Measurements from ENCODE around the gene FNIP2. TPM values are rescaled to one million over a fixed set of nuclear protein-coding genes. Genes with fewer than 3 reads are reported as not detected.

Gene FNIP2
- total RNA-seq, 1 donor from 2014 or later, result 30.5 TPM

GRCh38 chr4:158796370-158797140, 27.7 kb downstream of the FNIP2 start:
- no peak for TF ChIP-seq CTCF (conservative IDR thresholded peaks at IDR 0.05)
- peaks cover 4% of the 10 kb centered on the region for H3K4me1 Mint-ChIP-seq
- no peak overlapping the region for H3K27ac Mint-ChIP-seq (ENCODE audit: unreplicated experiment)

GRCh38 chr4:158798062-158798461, 29.2 kb downstream of the FNIP2 start:
- H3K27ac Mint-ChIP-seq (ENCODE audit: unreplicated experiment), result no peak overlapping the region
- no peaks in the 10 kb centered on the region for H3K27me3 Mint-ChIP-seq (ENCODE audit: low read depth)
- H3K4me3 Mint-ChIP-seq, result no peak overlapping the region
- TF ChIP-seq CTCF (conservative IDR thresholded peaks at IDR 0.05), result no peak
- peaks cover 4% of the 10 kb centered on the region for H3K4me1 Mint-ChIP-seq
- no peak for DNase-seq (ENCODE audit: low read depth, low spot score)
- no peaks in the 10 kb centered on the region for H3K36me3 Mint-ChIP-seq (ENCODE audit: low read depth)
- H3K9me3 Mint-ChIP-seq, result no peaks in the 10 kb centered on the region

More at GRCh38 chr4:158796370-158797140, 27.7 kb downstream of the FNIP2 start:
- Mint-ChIP-seq H3K9me3 (no peaks in the 10 kb centered on the region), H3K36me3 (ENCODE audit: low read depth) (no peaks in the 10 kb centered on the region), H3K4me3 (no peak overlapping the region), H3K27me3 (ENCODE audit: low read depth) (no peaks in the 10 kb centered on the region)
- DNase-seq (ENCODE audit: low read depth, low spot score), result no peak

- Mint-ChIP-seq H3K27me3 (ENCODE audit: low read depth) (no peaks in the 10 kb centered on the region), H3K36me3 (ENCODE audit: low read depth) (no peaks in the 10 kb centered on the region), H3K4me3 (no peak overlapping the region), H3K27ac (ENCODE audit: unreplicated experiment) (no peak overlapping the region), H3K9me3 (no peaks in the 10 kb centered on the region), H3K4me1 (peaks cover 4% of the 10 kb centered on the region)
- DNase-seq (ENCODE audit: low read depth, low spot score), result no peak
- no peak for TF ChIP-seq CTCF (conservative IDR thresholded peaks at IDR 0.05)
Measured at GRCh38 chr4:158799013-158799770, 30.4 kb downstream of the FNIP2 start.

- Mint-ChIP-seq H3K36me3 (ENCODE audit: low read depth) (no peaks in the 10 kb centered on the region), H3K4me3 (no peak overlapping the region), H3K27ac (ENCODE audit: unreplicated experiment) (no peak overlapping the region), H3K27me3 (ENCODE audit: low read depth) (no peaks in the 10 kb centered on the region), H3K9me3 (no peaks in the 10 kb centered on the region), H3K4me1 (peaks cover 4% of the 10 kb centered on the region)
- no peak for DNase-seq (ENCODE audit: low read depth, low spot score)
- no peak for TF ChIP-seq CTCF (conservative IDR thresholded peaks at IDR 0.05)
Measured at GRCh38 chr4:158799856-158800255, 31.0 kb downstream of the FNIP2 start.

- Mint-ChIP-seq H3K4me1 (peaks cover 11% of the 10 kb centered on the region), H3K9me3 (no peaks in the 10 kb centered on the region), H3K27ac (ENCODE audit: unreplicated experiment) (no peak overlapping the region), H3K27me3 (ENCODE audit: low read depth) (no peaks in the 10 kb centered on the region), H3K36me3 (ENCODE audit: low read depth) (no peaks in the 10 kb centered on the region), H3K4me3 (no peak overlapping the region)
- TF ChIP-seq CTCF (conservative IDR thresholded peaks at IDR 0.05), result no peak
- DNase-seq (ENCODE audit: low read depth, low spot score), result no peak
Measured at GRCh38 chr4:158801066-158801465, 32.2 kb downstream of the FNIP2 start.
